AG09309 (cell line): ENCODE results near the gene PLEKHG7.
"Not testable (repeated sequence)": the region's sequence is repeated elsewhere in the genome, so short reads cannot be mapped to it uniquely, and the experiment has no call there.

Experiments
- DNase-seq: peaks from one replicate; pipeline ENCODE4 v3.0.0-alpha.2; 2010; ENCODE audit warnings: low read depth
- H3K4me3 ChIP-seq: 2 replicates; pipeline ENCODE4 v1.5.1; 2011; ENCODE audit warnings: mild to moderate bottlenecking, low read depth, low read length, moderate library complexity; ENCODE audit not compliant: control insufficient read depth
- CTCF ChIP-seq: IDR thresholded peaks from 2 replicates; pipeline ENCODE4 v1.5.1; 2011; ENCODE audit warnings: mild to moderate bottlenecking, low read depth, low read length, inconsistent platforms; ENCODE audit not compliant: insufficient read depth, control insufficient read depth; ENCODE audit errors: missing control alignments

PLEKHG7 gene

GRCh38 chr12:92702754-92703679, at the start of gene PLEKHG7:
Gene PLEKHG7, plus strand, starts transcription at chr12:92702989. Its CDS starts 3,643 bp downstream, at chr12:92706632.
- no peak within 1 kb of the TSS for H3K4me3 ChIP-seq
- no peak for DNase-seq

GRCh38 chr12:92654256-92654655, 48.5 kb upstream of the PLEKHG7 start:
- DNase-seq, H3K4me3 ChIP-seq: not testable (repeated sequence)

More at GRCh38 chr12:92702754-92703679, at the start of gene PLEKHG7:
- TF ChIP-seq CTCF: no peak

- no peak for TF ChIP-seq CTCF
- peak; percentile 34 for DNase-seq
- no peak overlapping the region for H3K4me3 ChIP-seq
These were observed 47.9 kb upstream of the PLEKHG7 start for GRCh38 chr12:92654929-92655328.

- no peak for DNase-seq
- TF ChIP-seq CTCF: no peak
- H3K4me3 ChIP-seq: no peak overlapping the region
These were observed 45.9 kb upstream of the PLEKHG7 start for GRCh38 chr12:92656911-92657310.

- DNase-seq: no peak
- no peak for TF ChIP-seq CTCF
- H3K4me3 ChIP-seq: no peak overlapping the region
These were observed 45.0 kb upstream of the PLEKHG7 start for GRCh38 chr12:92657770-92658169.

- TF ChIP-seq CTCF: no peak
- H3K4me3 ChIP-seq: no peak overlapping the region
- no peak for DNase-seq
These were observed 44.2 kb upstream of the PLEKHG7 start for GRCh38 chr12:92658611-92659010.

- H3K4me3 ChIP-seq: no peak overlapping the region
- TF ChIP-seq CTCF: no peak
- DNase-seq: no peak
These were observed 41.5 kb upstream of the PLEKHG7 start for GRCh38 chr12:92661269-92661668.
